ENCODE data around the gene SLC12A7. TPM values are rescaled to one million over a fixed set of nuclear protein-coding genes. Genes with fewer than 3 reads are reported as not detected.

Gene SLC12A7
- total and polyA plus RNA-seq, 4 experiments from 2014 or later = 11.7 to 32.9 (median 26.5) TPM

DNA sequence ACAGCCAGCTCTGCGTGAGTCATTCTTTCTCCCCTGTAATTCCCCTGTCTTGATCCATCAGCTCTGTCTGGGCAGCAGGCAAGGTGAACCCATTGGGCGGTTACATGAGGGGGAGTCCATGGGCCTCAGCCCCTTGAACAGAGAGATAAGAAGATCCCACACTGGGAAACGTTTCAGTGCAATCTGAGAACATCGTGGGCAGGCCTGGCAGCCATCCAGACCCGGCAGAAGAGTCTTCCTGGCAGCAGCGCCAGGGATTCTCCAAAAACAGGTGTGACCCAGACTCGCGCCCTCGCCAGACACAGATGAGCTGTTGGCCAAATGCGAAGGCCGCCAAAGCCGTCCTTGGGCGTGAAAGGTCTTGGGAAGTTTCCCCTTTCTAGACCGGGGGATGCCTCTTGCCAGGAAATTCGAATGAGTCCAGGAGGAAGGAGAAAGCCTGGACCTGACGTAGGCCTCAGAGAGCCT lies 6.4 kb upstream of the SLC12A7 start:
- H3K27me3 ChIP-seq (ENCODE audit: insufficient read depth, low read length) = no peaks in the 10 kb centered on the region
- Mint-ChIP-seq H3K4me1 (peaks cover 0 to 2% (median 0%) of the 10 kb centered on the region in 4 donors), H3K36me3 (no peaks in the 10 kb centered on the region), H3K27ac (peak overlapping the region in 1 of 7 donors; percentile 47), H3K9me3 (no peaks in the 10 kb centered on the region), H3K4me3 (no peak overlapping the region), H3K27me3 (no peaks in the 10 kb centered on the region)
- intact Hi-C loops (cut with micrococcal nuclease) = no loop called here
- H3K4me1 ChIP-seq (ENCODE audit: insufficient read depth, low read length) = no peaks in the 10 kb centered on the region
- POLR2A ChIA-PET (ENCODE audit: partially characterized antibody) = no interaction called here
- DNase-seq = no peak
- CTCF ChIA-PET (ENCODE audit: partially characterized antibody) = interaction anchor here (0.9 to 1.9 kb wide), 2 partner anchors 13 to 17 kb away, joined by 3 to 7 read pairs; no protein-coding TSS in a partner anchor
- H3K27ac ChIP-seq (ENCODE audit: low read depth, low read length) = no peak overlapping the region
- no peaks in the 10 kb centered on the region for H3K9me3 ChIP-seq (ENCODE audit: control insufficient read depth in 1 of 2, low read length in 2 of 2)
- no peaks in the 10 kb centered on the region for H3K36me3 ChIP-seq (ENCODE audit: insufficient read depth, low read length)
- no peak overlapping the region for H3K4me3 ChIP-seq (ENCODE audit: low read length in 2 of 2)

DNA sequence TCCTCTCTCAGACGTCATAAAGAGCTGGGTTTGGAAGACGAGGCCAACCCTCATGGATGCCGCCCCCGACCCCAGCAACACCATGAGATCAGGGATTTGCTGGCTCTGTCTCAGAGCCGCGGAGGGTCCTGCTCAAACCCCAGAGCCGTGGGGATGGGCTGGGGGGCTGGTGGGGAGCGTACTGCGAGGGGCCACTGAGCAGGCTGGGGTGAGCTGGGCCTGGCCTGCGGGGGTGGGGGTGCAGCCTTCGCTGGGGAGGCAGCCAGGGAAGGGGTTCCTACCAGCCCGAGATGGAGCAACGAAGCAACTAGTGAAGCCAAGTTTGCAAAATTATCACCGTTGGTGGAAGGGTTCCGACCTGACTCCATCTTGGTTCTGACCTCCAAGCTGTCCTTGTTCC lies 5.1 kb upstream of the SLC12A7 start:
- Histone ChIP-seq H3K9me3 (ENCODE audit: control insufficient read depth in 1 of 2, low read length in 2 of 2) (no peaks in the 10 kb centered on the region), H3K4me1 (ENCODE audit: insufficient read depth, low read length) (no peaks in the 10 kb centered on the region), H3K27me3 (ENCODE audit: insufficient read depth, low read length) (no peaks in the 10 kb centered on the region), H3K27ac (ENCODE audit: low read depth, low read length) (no peak overlapping the region), H3K4me3 (ENCODE audit: low read length in 2 of 2) (no peak overlapping the region), H3K36me3 (ENCODE audit: insufficient read depth, low read length) (no peaks in the 10 kb centered on the region)
- Mint-ChIP-seq H3K27me3 (no peaks in the 10 kb centered on the region), H3K4me1 (peaks cover 0 to 2% (median 0%) of the 10 kb centered on the region in 4 donors), H3K27ac (no peak overlapping the region), H3K4me3 (no peak overlapping the region), H3K9me3 (no peaks in the 10 kb centered on the region), H3K36me3 (no peaks in the 10 kb centered on the region)
- POLR2A ChIA-PET (ENCODE audit: partially characterized antibody) = no interaction called here
- intact Hi-C loops (cut with micrococcal nuclease) = no loop called here
- DNase-seq = no peak
- CTCF ChIA-PET (ENCODE audit: partially characterized antibody) = interaction anchor here (0.6 to 1.9 kb wide), 2 partner anchors 11 to 531 kb away, joined by 3 to 7 read pairs; no protein-coding TSS in a partner anchor

GRCh38 chr5:1116109-1116740 lies 4.4 kb upstream of the SLC12A7 start:
- H3K27me3 ChIP-seq (ENCODE audit: insufficient read depth, low read length) = no peaks in the 10 kb centered on the region
- Mint-ChIP-seq H3K9me3 (no peaks in the 10 kb centered on the region), H3K27ac (no peak overlapping the region), H3K27me3 (no peaks in the 10 kb centered on the region), H3K36me3 (no peaks in the 10 kb centered on the region), H3K4me1 (peaks cover 0 to 2% (median 0%) of the 10 kb centered on the region in 4 donors), H3K4me3 (no peak overlapping the region)
- H3K4me1 ChIP-seq (ENCODE audit: insufficient read depth, low read length) = no peaks in the 10 kb centered on the region
- intact Hi-C loops (cut with micrococcal nuclease) = no loop called here
- POLR2A ChIA-PET (ENCODE audit: partially characterized antibody) = no interaction called here
- H3K4me3 ChIP-seq (ENCODE audit: low read length in 2 of 2) = no peak overlapping the region
- no peaks in the 10 kb centered on the region for H3K36me3 ChIP-seq (ENCODE audit: insufficient read depth, low read length)
- H3K27ac ChIP-seq (ENCODE audit: low read depth, low read length) = no peak overlapping the region
- DNase-seq = no peak
- CTCF ChIA-PET (ENCODE audit: partially characterized antibody) = interaction anchor here (0.6 kb wide), 1 partner anchor 532 kb away, joined by 3 read pairs; no protein-coding TSS in a partner anchor
- no peaks in the 10 kb centered on the region for H3K9me3 ChIP-seq (ENCODE audit: control insufficient read depth in 1 of 2, low read length in 2 of 2)

GRCh38 chr5:1115123-1115815 lies 3.4 kb upstream of the SLC12A7 start:
- Histone ChIP-seq H3K36me3 (ENCODE audit: insufficient read depth, low read length) (no peaks in the 10 kb centered on the region), H3K9me3 (ENCODE audit: control insufficient read depth in 1 of 2, low read length in 2 of 2) (no peaks in the 10 kb centered on the region), H3K4me3 (ENCODE audit: low read length in 2 of 2) (no peak overlapping the region), H3K27ac (ENCODE audit: low read depth, low read length) (no peak overlapping the region), H3K27me3 (ENCODE audit: insufficient read depth, low read length) (no peaks in the 10 kb centered on the region), H3K4me1 (ENCODE audit: insufficient read depth, low read length) (peaks cover 8% of the 10 kb centered on the region)
- peak overlapping the region in 1 of 8 donors; percentile 11 for H3K4me3 Mint-ChIP-seq
- POLR2A ChIA-PET (ENCODE audit: partially characterized antibody) = no interaction called here
- H3K36me3 Mint-ChIP-seq = peaks cover 0 to 1% of the 10 kb centered on the region in 2 donors
- peaks cover 0 to 7% (median 5%) of the 10 kb centered on the region in 4 donors for H3K4me1 Mint-ChIP-seq
- DNase-seq = no peak
- no peaks in the 10 kb centered on the region for H3K9me3 Mint-ChIP-seq
- intact Hi-C loops (cut with micrococcal nuclease) = no loop called here
- CTCF ChIA-PET (ENCODE audit: partially characterized antibody) = no interaction called here
- H3K27me3 Mint-ChIP-seq = no peaks in the 10 kb centered on the region
- no peak overlapping the region for H3K27ac Mint-ChIP-seq

DNA sequence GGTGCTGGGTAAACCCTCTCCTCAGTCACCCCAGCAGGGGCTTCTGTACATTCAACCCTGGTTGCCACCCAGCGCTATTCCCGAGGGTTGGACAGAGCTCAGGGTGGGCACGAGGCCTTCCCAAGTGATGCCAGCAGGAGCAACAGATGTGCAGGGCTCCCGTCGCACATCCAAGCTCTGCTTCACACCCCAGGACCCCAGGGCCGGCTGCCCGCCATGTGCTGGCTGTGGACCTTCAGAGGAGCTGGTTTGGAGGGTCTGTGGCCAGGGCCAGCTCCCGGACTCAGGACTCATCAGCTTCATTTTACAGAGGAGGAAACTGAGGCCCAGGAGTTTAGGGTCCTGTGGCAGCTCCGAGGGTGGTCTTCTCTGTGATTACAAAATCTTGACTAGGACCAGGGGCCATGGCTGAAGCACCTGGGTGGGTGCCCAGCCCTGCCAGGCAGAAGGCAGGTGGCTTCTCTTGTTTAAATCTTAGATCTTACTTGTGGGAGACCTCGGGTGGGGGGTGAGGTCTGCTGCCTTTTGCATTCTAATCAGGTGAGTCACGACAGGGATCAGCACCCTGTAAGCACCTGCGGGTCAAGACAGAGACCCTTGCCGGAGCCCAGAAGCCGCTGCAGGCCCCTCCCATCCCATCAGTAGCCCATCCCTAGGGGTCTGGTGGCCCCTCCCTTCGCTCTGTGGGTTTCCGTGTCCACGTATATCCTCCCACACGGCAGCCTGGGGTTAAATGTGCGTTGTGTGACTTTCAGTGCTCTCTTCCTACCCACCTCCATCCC lies 2.1 kb upstream of the SLC12A7 start:
- Mint-ChIP-seq H3K27me3 (no peaks in the 10 kb centered on the region), H3K36me3 (peaks cover 0 to 1% of the 10 kb centered on the region in 2 donors), H3K4me3 (peak overlapping the region in 3 of 8 donors; percentile 43 to 77 (median 55)), H3K27ac (no peak overlapping the region), H3K4me1 (peaks cover 2 to 14% (median 10%) of the 10 kb centered on the region in 4 donors), H3K9me3 (no peaks in the 10 kb centered on the region)
- intact Hi-C loops (cut with micrococcal nuclease) = no loop called here
- Histone ChIP-seq H3K9me3 (ENCODE audit: control insufficient read depth in 1 of 2, low read length in 2 of 2) (no peaks in the 10 kb centered on the region), H3K27ac (ENCODE audit: low read depth, low read length) (no peak overlapping the region), H3K27me3 (ENCODE audit: insufficient read depth, low read length) (no peaks in the 10 kb centered on the region), H3K36me3 (ENCODE audit: insufficient read depth, low read length) (no peaks in the 10 kb centered on the region), H3K4me1 (ENCODE audit: insufficient read depth, low read length) (peaks cover 19% of the 10 kb centered on the region), H3K4me3 (ENCODE audit: low read length in 2 of 2) (no peak overlapping the region)
- POLR2A ChIA-PET (ENCODE audit: partially characterized antibody) = interaction anchor here (0.7 kb wide), 1 partner anchor 9 kb away, joined by 3 read pairs; no protein-coding TSS in a partner anchor
- CTCF ChIA-PET (ENCODE audit: partially characterized antibody) = interaction anchor here (1.3 kb wide), 1 partner anchor 27 kb away, joined by 7 read pairs; no protein-coding TSS in a partner anchor
- DNase-seq = no peak

DNA sequence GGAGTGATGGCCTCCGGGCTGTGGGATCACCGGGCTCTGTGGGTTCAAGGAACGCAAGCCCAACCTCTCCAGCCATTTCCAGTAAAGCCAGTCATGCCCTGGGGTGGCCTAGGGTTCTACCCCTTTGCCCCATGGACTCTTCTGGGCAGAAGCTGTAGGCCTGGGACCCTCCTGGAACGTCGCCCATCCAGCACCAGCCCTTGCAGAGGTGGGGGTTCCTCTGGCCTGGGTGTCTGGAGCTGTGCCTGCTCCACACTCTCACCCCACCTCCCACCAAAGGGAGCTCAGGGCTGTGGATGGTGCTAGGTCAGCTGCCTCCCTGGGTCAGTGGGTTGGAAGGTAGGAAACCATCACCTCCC lies 1.4 kb upstream of the SLC12A7 start:
- H3K27me3 Mint-ChIP-seq = no peaks in the 10 kb centered on the region
- CTCF ChIA-PET (ENCODE audit: partially characterized antibody) = interaction anchor here (1.3 kb wide), 1 partner anchor 27 kb away, joined by 7 read pairs; no protein-coding TSS in a partner anchor
- H3K9me3 Mint-ChIP-seq = no peaks in the 10 kb centered on the region
- Histone ChIP-seq H3K4me3 (ENCODE audit: low read length in 2 of 2) (no peak overlapping the region), H3K36me3 (ENCODE audit: insufficient read depth, low read length) (no peaks in the 10 kb centered on the region), H3K27ac (ENCODE audit: low read depth, low read length) (no peak overlapping the region), H3K4me1 (ENCODE audit: insufficient read depth, low read length) (peaks cover 26% of the 10 kb centered on the region), H3K9me3 (ENCODE audit: control insufficient read depth in 1 of 2, low read length in 2 of 2) (no peaks in the 10 kb centered on the region), H3K27me3 (ENCODE audit: insufficient read depth, low read length) (no peaks in the 10 kb centered on the region)
- POLR2A ChIA-PET (ENCODE audit: partially characterized antibody) = interaction anchor here (0.7 kb wide), 1 partner anchor 8 kb away, joined by 3 read pairs; no protein-coding TSS in a partner anchor
- peaks cover 0 to 1% of the 10 kb centered on the region in 2 donors for H3K36me3 Mint-ChIP-seq
- peaks cover 5 to 18% (median 13%) of the 10 kb centered on the region in 4 donors for H3K4me1 Mint-ChIP-seq
- H3K27ac Mint-ChIP-seq = no peak overlapping the region
- no peak for DNase-seq
- intact Hi-C loops (cut with micrococcal nuclease) = no loop called here
- peak overlapping the region in 6 of 8 donors; percentile 8 to 77 (median 50) for H3K4me3 Mint-ChIP-seq
